Measurements from ENCODE around the gene OR10A5. TPM values are rescaled to one million over a fixed set of nuclear protein-coding genes. Genes with fewer than 3 reads are reported as not detected.

Gene OR10A5
- total and polyA plus RNA-seq, 2 of the 8 experiments (the other 6 are each of a cell fraction or from before 2014, with no cell fraction given): not detected

DNA sequence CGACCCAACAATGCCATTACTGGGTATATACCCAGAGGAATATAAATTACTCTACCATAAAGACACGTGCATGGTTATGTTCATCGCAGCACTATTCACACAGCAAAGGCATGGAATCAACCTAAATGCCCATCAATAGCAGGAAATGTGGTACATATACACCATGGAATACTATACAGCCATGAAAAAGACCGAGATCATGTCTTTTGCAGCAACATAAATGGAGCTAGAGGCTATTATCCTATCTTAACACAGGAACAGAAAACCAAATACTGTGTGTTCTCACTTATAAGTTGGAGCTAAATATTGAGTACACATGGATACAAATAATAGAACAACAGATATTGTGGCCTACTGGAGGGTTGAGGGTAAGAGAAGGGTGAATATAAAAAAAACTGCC lies 43.3 kb downstream of the OR10A5 start:
- Histone ChIP-seq H3K79me1 (ENCODE audit: low read depth, low read length) (no peaks in the 10 kb centered on the region), H4K91ac (replicated peaks; ENCODE audit: insufficient read length, low read length) (no peak overlapping the region), H3K4me3 (ENCODE audit: extremely low read depth in 1 of 4, insufficient read depth in 2 of 4, low read depth in 3 of 4, low read length in 4 of 4) (no peak overlapping the region), H3K23ac (ENCODE audit: insufficient read length) (no peak overlapping the region), H4K8ac (ENCODE audit: extremely low read depth, insufficient read depth, low read length) (no peak overlapping the region), H2BK5ac (ENCODE audit: low read depth, low read length) (no peak overlapping the region), H2BK20ac (ENCODE audit: low read length) (no peak overlapping the region), H3K4ac (replicated peaks; ENCODE audit: insufficient read length, low read depth, low read length) (no peak overlapping the region), H3K23me2 (ENCODE audit: low read depth, low read length) (no peaks in the 10 kb centered on the region), H3K18ac (ENCODE audit: extremely low read depth, low read length) (no peak overlapping the region), H3K36me3 (ENCODE audit: control insufficient read depth in 2 of 4, insufficient read depth in 4 of 4, low read length in 3 of 4) (no peaks in the 10 kb centered on the region), H3K27ac (ENCODE audit: low read depth, low read length) (no peak overlapping the region), H4K5ac (ENCODE audit: insufficient read length, low read depth, low read length) (no peak overlapping the region), H2AFZ (ENCODE audit: low read length) (no peak overlapping the region), H4K20me1 (replicated peaks in 1 of 2; ENCODE audit: control insufficient read depth in 1 of 2, insufficient read depth in 2 of 2, low read length in 2 of 2) (no peaks in the 10 kb centered on the region), H3K14ac (ENCODE audit: insufficient read length) (no peak overlapping the region), H3K56ac (replicated peaks; ENCODE audit: insufficient read length, low read depth, low read length) (no peak overlapping the region), H2AK5ac (ENCODE audit: low read depth, low read length) (no peak overlapping the region), H3K4me2 (ENCODE audit: insufficient read depth in 1 of 2, low read depth in 2 of 2, low read length in 2 of 2) (no peak overlapping the region), H2BK15ac (ENCODE audit: low read length) (no peak overlapping the region), H3K27me3 (replicated peaks in 1 of 4; ENCODE audit: control insufficient read depth in 3 of 4, extremely low read depth in 1 of 4, insufficient read depth in 3 of 4, low read length in 3 of 4) (no peaks in the 10 kb centered on the region), H2BK120ac (replicated peaks; ENCODE audit: low read depth, low read length) (no peak overlapping the region), H3K9me3 (ENCODE audit: insufficient read depth in 2 of 2, low read depth in 1 of 2, low read length in 1 of 2) (no peaks in the 10 kb centered on the region), H2BK12ac (ENCODE audit: low read depth, low read length) (no peak overlapping the region), H3K79me2 (ENCODE audit: control insufficient read depth in 1 of 2, insufficient read depth in 2 of 2, low read length in 2 of 2) (no peaks in the 10 kb centered on the region), H3K4me1 (replicated peaks in 1 of 4; ENCODE audit: control insufficient read depth in 3 of 4, insufficient read depth in 4 of 4, low read length in 3 of 4) (no peaks in the 10 kb centered on the region), H3K9ac (replicated peaks in 1 of 4; ENCODE audit: extremely low read depth in 1 of 4, low read depth in 3 of 4, low read length in 3 of 4) (no peak overlapping the region)
- POLR2A ChIA-PET (ENCODE audit: partially characterized antibody): interaction anchor here (1.5 kb wide), 1 partner anchor 38 kb away, joined by 4 read pairs; the partner anchor contains the start of gene ZNF215
- WGBS, 2 experiments (ENCODE audit: extremely low coverage in 1 of 2, insufficient coverage in 1 of 2, insufficient read length in 1 of 2, insufficient replicate concordance in 2 of 2, low coverage in 1 of 2, low lambda C conversion rate in 2 of 2, missing lambda C conversion rate in 1 of 2): 92% methylated on average over 4 of the region's 4 CpGs; no CpG with 5 or more reads in 1 of the 2 experiments
- TF ChIP-seq RNF2 (IDR thresholded peaks at IDR 0.05; ENCODE audit: borderline replicate concordance, low read depth, low read length, missing control alignments, poor library complexity, severe bottlenecking) (no peak), KDM1A (IDR thresholded peaks at IDR 0.05; ENCODE audit: borderline replicate concordance, low read length) (peak; percentile 49; the same call in 1 of the 2 replicates)
- DNase-seq (ENCODE audit: low read depth in 1 of 2, low spot score in 2 of 2) (no peak), FAIRE-seq (no peak)
- CTCF ChIA-PET (ENCODE audit: partially characterized antibody): interaction anchor here (0.6 to 2.3 kb wide), 7 partner anchors 21 to 638 kb away, joined by 3 to 9 read pairs (median 3); no protein-coding TSS in a partner anchor

All from H1 (cell line).